GM21723 (cell line): ENCODE data around the gene TIMP1.

ENCODE experiments used
- ATAC-seq: cut with Tn5 transposase; IDR thresholded peaks from one replicate; pipeline ENCODE4 v1.9.1; 2021; ENCODE audit warnings: mild to moderate bottlenecking, moderate library complexity; ENCODE audit not compliant: unreplicated experiment

The TIMP1 gene

GRCh38 chrX:47581731-47582647 is at the start of gene TIMP1:
Gene TIMP1, plus strand, starts transcription at chrX:47582436. Its CDS starts 980 bp downstream, at chrX:47583416.
- peak; percentile 76 for ATAC-seq

DNA sequence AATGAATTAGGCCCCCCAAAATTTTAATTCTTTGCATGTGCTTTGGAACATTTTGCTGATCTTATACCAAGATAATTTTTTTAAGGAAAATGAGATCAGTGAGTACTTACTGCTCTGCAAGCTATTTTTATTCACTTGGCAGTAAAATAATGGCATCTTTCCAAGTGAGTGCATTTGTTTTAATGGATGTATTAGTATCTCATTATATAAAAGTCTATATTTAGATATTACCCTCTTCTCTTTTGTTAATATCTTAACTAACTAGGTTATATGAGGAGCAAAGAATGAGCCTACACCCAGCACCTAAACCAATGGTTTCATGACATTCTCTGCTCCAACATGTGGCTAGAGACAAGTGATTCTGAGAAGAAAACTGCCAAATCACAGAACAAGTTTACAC is 42.4 kb upstream of the TIMP1 start:
- ATAC-seq = no peak

GRCh38 chrX:47540754-47541538 is 41.3 kb upstream of the TIMP1 start:
- ATAC-seq = no peak

DNA sequence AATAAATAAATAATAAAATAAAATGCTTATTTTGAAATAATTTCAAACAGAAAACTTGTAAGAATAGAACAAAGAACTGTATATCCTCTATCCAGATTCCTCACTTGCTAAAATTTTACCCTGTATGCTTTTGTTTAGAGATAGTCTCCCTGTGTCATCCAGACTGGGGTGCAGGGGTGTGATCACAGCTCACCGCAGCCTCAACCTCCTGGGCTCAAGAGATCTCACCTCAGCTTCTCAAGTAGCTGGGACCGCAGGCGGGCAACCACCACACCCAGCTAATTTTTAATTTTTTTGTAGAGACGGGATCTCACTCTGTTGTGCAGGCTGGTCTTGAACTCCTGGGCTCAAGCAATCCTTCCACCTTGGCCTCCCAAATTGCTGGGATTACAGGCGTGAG is 38.7 kb upstream of the TIMP1 start:
- no peak for ATAC-seq

- ATAC-seq = peak; percentile 85
These were observed 26.1 kb upstream of the TIMP1 start for GRCh38 chrX:47556045-47556623.

- no peak for ATAC-seq
These were observed 23.8 kb upstream of the TIMP1 start for GRCh38 chrX:47558436-47558835.

- no peak for ATAC-seq
These were observed 21.9 kb upstream of the TIMP1 start for GRCh38 chrX:47560179-47560933.

- ATAC-seq = peak; percentile 89
These were observed 21.1 kb upstream of the TIMP1 start, which contains the start of gene ARAF for GRCh38 chrX:47560934-47561658. Gene ARAF, plus strand, starts transcription at chrX:47561205. Its CDS starts 1,763 bp downstream, at chrX:47562968.

GRCh38 chrX:47561659-47562151 is 20.5 kb upstream of the TIMP1 start:
- ATAC-seq = no peak

DNA sequence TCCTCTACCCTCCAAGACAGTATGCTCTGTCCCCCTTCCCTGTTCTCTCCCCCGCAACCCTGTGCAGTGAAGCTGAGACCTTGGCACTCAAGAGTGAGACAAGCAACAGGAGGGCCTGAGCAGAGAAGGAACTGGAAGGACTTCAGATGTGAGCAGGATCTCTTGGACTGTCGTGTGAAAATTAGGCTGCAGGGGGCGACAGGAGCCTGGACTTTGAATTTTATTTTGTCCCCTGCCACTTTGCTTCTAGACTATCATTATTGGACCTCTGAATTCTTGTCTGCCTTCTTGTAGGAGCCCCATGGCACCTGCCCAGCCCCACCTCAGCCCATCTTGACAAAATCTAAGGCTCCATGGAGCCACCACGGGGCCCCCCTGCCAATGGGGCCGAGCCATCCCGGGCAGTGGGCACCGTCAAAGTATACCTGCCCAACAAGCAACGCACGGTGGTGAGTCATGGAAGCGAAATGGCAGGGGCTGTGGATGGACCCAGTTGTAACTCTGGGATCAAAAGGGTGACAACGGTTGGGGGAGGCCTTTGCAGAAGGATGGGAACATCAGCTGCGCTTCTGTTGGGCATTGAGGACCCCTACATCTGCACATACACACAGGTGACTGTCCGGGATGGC is 19.5 kb upstream of the TIMP1 start:
- no peak for ATAC-seq

- no peak for ATAC-seq
These were observed 18.4 kb upstream of the TIMP1 start for GRCh38 chrX:47563801-47564315.

GRCh38 chrX:47564438-47565085 is 17.7 kb upstream of the TIMP1 start:
- no peak for ATAC-seq

DNA sequence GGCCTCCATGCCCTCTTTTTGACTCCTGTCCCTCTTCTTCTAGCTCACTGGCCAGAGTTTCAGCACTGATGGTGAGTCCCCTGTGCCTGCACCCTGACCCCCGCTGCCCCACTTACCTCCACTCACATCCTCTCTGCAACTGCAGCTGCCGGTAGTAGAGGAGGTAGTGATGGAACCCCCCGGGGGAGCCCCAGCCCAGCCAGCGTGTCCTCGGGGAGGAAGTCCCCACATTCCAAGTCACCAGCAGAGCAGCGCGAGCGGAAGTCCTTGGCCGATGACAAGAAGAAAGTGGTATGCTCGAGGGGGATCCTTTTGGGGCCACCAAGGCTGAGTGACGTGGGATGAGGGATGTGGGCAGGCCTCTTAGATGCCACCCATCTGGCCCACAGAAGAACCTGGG is 15.4 kb upstream of the TIMP1 start:
- ATAC-seq = no peak

GRCh38 chrX:47568656-47569295 is 13.5 kb upstream of the TIMP1 start:
- ATAC-seq = no peak

- no peak for ATAC-seq
These were observed 11.4 kb upstream of the TIMP1 start for GRCh38 chrX:47570794-47571193.

DNA sequence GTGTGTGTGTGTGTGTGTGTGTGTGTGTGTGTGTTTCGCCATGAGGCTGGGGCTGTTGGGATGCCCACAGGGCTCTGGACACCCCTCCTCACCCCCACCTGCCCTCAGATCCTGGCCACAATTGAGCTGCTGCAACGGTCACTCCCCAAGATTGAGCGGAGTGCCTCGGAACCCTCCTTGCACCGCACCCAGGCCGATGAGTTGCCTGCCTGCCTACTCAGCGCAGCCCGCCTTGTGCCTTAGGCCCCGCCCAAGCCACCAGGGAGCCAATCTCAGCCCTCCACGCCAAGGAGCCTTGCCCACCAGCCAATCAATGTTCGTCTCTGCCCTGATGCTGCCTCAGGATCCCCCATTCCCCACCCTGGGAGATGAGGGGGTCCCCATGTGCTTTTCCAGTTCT is 11.0 kb upstream of the TIMP1 start:
- ATAC-seq = no peak

DNA sequence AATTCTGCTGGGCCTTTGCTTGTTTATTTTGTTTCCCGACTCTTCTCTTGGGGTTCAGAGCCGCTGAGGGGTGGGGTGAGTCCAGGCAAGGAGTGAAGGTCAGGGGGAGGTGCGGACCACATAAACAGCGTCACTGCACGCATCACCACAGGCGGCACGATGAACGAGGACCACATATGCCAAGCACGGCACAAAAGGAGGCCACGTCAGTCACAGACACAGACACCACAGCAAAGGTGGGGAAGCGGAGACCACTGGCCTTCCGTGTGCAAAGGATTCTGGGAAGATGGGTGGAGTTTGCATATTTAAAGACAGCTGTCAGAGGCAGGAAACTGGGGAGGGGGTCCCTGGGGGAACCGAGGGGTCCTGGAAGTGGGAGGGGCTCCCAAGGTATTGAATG is 10.3 kb upstream of the TIMP1 start:
- no peak for ATAC-seq

DNA sequence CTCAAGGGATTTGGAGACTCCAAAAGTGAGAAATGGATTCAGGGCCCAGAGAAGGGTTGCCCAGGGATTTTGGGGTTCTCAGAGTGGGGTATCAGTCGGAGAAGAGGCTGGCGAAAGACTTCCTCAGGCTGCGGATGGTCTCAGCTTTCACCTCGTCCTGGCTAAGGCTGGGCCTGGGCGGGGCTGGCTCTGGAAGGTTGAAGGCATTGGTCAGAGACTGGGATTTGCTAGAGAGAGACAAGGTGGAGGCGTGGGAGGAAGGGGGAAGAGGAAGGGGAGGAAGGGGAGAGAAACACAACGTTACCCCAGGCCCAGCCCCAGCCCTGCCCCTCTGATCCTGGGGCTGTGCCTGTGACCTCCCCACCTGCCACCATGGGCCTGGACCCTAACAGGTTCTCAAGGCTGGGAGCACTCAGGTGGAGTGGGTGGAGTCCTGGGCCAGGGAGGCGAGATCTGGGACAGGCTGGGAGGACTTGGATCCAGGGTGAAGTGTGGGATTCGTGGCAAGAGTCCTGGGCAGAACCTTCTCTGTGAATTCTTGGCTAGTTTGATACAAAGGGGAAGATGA is 9.4 kb upstream of the TIMP1 start:
- no peak for ATAC-seq
